ENCODE measurements around the gene CFAP74.
"Not testable (repeated sequence)": the region's sequence is repeated elsewhere in the genome, so short reads cannot be mapped to it uniquely, and the experiment has no call there.

Gene CFAP74

DNA sequence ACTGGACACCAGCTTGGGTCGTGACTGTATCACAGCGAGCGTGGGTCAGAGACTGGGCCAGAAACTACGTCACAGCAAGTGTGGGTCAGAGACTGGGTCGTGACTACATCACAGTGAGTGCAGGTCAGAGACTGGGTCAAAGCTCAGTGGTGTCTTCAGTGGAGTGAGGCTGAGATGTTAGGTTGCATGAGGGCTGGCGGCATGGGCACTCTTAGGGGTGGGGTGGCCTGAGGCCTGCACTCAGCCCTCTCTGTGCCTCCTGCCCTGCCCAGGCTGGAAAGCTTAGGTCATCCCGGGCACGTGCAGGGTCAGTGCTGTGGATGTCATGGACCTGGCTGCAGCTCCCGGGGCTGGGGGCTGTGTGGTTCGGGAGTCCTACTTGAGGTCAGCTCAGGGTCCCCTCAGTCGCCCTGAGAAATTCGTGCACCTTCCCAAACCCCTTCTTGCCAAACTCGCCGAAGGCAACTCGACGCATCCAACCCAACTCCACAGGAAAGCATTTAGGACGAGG lies 19.0 kb downstream of the CFAP74 start:
- DNase-seq, result no peak

- DNase-seq, result no peak
Measured at GRCh38 chr1:1982379-1983232, 21.0 kb downstream of the CFAP74 start.

DNA sequence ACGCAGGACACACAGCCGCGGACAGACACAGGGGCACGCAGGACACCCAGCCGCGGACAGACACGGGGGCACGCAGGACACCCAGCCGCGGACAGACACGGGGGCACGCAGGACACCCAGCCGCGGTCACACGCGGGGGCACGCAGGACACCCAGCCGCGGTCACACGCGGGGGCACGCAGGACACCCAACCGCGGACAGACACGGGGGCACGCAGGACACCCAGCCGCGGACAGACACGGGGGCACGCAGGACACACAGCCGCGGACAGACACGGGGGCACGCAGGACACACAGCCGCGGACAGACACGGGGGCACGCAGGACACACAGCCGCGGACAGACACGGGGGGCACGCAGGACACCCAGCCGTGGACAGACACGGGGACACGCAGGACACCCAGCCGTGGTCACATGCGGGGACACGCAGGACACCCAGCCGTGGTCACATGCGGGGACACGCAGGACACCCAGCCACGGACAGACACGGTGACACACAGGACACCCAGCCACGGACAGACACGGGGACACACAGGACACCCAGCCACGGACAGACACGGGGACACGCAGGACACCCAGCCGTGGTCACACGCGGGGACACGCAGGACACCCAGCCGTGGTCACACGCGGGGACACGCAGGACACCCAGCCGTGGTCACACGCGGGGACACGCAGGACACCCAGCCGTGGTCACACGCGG lies 21.8 kb downstream of the CFAP74 start:
- DNase-seq, result not testable (repeated sequence)

DNA sequence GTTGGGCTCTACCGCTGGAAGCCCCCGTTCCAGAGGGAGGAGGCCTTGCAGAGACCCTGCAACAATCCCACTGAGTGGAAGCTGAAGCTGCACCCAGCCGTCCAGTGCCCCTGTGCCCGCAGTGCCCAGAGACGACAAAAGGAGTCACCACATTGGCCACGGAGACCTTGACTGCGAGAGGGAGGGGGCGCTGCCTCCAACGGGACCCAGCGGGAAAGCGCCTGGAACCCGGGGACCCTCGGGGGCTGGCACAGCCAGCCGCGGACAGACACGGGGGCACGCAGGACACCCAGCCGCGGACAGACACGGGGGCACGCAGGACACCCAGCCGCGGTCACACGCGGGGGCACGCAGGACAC lies 22.5 kb downstream of the CFAP74 start:
- no peak for DNase-seq

GRCh38 chr1:1980467-1981141 lies 23.0 kb downstream of the CFAP74 start:
- DNase-seq, result no peak

DNA sequence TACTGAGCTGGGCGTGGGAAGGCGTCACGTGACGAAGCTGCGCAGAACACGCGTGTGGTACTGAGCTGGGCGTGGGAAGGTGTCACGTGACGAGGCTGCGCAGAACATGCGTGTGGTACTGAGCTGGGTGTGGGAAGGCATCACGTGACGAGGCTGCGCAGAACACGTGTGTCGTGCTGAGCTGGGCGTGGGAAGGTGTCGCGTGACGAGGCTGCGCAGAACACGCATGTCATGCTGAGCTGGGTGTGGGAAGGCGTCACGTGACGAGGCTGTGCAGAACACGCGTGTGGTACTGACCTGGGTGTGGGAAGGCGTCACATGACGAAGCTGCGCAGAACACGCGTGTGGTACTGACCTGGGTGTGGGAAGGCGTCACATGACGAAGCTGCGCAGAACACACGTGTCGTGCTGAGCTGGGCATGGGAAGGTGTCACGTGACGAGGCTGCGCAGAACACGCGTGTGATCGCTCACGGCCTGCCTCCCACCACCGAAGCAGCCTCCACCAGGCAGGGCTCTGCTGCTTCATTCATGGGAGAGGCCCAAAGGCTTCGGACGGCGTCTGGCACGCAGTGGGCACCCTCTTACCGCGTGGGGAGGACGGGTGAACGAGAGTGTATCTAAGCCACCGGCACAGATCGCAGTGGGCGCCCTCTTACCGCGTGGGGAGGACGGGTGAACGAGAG lies 24.0 kb downstream of the CFAP74 start:
- DNase-seq, result no peak

DNA sequence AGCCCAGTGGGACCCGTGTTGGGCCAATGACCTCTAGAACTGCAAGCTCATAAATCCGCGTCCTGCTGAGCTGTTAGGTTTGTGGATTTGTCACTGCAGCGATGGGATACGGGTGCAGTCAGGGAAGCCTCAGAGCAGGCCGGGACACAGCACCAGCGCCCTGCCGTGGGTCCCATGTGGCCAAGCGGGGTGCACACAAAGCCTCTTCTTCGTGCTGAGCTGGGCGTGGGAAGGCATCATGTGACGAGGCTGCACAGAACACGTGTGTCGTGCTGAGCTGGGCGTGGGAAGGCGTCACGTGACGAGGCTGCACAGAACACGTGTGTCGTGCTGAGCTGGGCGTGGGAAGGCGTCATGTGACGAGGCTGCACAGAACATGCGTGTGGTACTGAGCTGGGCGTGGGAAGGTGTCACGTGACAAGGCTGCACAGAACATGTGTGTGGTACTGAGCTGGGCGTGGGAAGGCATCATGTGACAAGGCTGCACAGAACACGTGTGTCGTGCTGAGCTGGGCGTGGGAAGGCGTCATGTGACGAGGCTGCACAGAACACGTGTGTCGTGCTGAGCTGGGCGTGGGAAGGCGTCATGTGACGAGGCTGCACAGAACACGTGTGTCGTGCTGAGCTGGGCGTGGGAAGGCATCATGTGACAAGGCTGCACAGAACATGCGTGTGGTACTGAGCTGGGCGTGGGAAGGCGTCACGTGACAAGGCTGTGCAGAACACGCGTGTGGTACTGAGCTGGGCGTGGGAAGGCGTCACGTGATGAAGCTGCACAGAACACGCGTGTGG lies 24.7 kb downstream of the CFAP74 start:
- DNase-seq, result not testable (repeated sequence)

DNA sequence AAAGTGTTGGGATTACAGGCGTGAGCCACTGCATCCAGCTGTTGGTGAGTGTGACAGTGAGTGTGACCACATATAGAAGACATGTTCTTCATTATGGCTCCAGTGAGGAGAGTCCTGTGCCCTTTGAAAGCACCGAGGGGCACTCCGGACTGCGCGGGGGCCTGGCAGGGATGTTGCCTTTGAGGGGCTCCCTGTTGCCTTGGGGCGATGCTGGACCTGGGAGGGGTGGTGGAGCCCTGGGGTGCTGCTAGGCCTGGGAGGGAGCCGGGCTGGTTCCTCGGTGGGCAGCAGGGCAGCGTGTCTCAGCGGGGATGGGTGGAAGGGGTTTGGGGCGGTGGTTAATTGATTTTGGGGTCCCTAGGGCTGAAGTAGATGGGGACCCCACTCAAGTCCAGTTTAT lies 25.5 kb downstream of the CFAP74 start:
- DNase-seq, result no peak

GRCh38 chr1:1976031-1976430 lies 27.6 kb downstream of the CFAP74 start:
- DNase-seq, result no peak

DNA sequence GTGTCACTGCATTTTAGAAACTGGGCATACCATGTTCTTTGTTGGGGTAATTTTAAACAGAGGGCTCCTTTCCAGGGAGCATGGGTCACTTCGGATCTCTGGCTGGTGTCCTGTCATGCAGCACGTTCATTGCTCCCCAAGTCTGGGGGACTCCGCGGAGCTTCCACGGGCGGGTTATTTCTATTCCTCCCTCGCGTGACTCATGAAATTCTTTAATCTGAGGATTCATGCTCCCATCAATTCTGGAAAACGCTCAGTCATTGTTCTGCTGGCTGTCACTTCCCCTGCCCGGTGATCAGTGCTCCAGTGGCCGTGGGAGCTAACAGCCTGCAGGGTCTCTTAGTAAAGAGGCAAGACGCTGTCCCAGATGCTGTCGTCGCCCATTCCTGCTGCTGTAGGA lies 28.1 kb downstream of the CFAP74 start:
- DNase-seq, result no peak

DNA sequence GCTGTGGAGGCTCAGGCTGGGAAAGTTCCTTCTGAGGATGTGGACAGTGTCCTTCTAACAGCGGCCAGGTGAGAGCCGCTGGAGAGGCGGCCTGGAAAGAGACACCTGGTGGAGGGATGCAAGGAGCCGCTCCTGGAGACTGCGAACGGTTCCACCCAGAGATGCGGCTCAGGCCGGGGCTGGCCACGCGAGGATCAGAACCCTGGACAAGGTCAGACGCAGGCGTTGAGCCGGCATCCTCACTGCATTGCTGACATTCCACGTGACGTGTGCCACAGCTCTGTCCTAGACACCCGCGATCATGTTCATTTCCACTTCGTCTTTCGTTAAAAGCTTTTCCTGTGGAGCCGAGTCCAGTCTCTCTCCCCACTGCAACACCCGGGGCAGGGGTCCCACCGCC lies 28.8 kb downstream of the CFAP74 start:
- DNase-seq, result no peak

GRCh38 chr1:1973716-1974642 lies 29.6 kb downstream of the CFAP74 start:
- DNase-seq, result no peak

DNA sequence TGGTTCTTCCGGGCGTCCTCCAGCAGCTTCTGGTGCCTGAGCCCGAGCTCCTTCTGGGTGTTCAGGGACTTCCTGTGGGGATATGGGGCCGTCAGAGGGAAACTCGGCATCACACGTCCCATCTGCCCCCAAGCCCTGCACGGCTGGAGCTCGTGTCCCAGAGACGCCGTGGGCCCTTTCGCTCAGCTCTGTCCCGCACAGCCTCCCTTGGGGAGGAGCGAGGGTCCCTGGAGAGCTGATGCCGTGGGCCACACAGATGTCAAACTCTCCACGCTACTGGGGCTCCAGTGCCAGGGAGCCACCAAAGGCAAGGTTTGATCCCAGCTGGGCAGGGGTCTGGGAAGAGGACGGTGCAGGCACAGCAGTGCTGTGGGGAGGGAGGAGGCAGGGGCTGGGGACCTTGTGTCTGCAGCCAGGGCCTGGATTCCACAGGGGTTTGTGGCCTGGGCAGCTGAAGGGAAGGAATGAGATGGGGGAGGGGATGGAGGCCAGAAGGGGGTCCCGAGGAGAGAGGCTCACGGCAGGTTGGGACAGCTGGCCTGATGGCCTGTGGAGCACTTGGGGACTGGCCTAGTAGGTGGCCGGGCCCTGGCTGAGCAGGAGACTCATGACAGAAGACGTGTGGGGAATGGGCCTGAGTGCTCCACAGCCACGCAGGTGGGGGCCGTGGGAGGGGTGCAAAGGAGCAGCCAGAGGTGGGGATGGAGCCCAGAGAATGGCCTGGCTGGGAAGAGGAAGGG lies 30.4 kb downstream of the CFAP74 start:
- DNase-seq, result no peak

DNA sequence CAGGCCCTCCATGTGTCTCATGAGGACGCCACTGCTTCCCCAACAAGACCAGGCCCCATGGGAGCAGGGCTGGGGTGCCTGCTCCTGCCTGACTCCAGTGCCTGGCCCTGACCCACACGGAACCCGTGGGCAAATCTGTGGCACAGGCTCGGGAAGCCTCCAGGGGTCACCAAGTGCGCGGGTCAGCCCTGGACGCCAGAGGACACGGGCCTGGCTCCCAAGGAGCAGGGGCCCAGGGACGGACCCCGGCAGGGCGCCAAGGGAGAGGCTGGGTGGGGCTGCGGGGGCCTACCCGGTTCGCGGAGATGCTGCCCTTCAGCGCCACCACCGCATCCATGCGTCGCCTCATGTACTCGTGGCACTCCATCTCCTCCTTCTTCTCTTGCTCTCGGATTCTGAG lies 31.9 kb downstream of the CFAP74 start:
- DNase-seq, result no peak

GRCh38 chr1:1971017-1971416 lies 32.6 kb downstream of the CFAP74 start:
- DNase-seq, result no peak

GRCh38 chr1:1969953-1970716 lies 33.5 kb downstream of the CFAP74 start:
- no peak for DNase-seq

GRCh38 chr1:1969505-1969900 lies 34.1 kb downstream of the CFAP74 start:
- DNase-seq, result no peak

DNA sequence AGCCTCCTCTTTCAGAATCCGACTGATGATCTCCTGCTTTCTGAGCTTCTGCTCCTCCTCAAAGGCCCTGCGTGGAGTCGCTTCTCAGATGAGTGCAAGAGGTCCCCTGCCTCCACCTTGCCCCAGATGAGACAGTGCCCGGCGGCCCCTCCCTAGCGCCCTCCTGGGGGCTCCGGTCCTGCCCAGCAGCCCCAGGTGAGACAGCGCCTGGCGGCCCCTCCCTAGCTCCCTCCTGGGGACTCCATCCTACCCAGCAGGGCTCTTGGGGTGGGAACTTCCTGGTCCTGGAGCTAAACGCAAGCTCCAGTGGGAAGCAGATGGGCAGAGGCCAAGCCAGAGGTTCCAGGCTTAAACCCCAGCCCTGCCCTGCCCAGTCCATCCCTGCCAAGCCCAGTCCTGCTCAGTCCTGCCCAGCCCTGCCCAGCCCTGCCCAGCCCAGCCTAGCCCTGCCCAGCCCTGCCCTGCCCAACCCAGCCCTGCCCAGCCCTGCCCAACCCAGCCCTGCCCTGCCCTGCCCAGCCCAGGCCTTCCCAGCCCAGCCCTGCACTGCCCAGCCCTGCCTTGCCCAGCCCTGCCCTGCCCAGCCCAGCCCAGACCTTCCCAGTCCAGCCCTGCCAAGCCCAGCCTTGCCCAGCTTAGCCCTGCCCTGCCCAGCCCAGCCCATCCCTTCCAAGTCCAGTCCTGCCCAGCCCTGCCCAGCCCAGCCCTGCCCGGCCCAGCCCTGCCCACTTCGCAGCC lies 34.6 kb downstream of the CFAP74 start:
- no peak for DNase-seq

- DNase-seq, result no peak
Measured at GRCh38 chr1:1967879-1968278, 35.7 kb downstream of the CFAP74 start.
